Measurements from ENCODE around the gene KTN1.

The KTN1 gene

GRCh38 chr14:55578511-55578910 lies 1.5 kb upstream of the KTN1 start:
- Histone ChIP-seq H3K27me3 (replicated peaks; ENCODE audit: control insufficient read depth, insufficient read depth, low read length) (no peaks in the 10 kb centered on the region), H3K36me3 (ENCODE audit: control insufficient read depth, insufficient read depth, low read length) (no peaks in the 10 kb centered on the region), H3K4me3 (replicated peaks; ENCODE audit: low read depth, low read length) (no peak overlapping the region)
- TF ChIP-seq CTCF (IDR thresholded peaks at IDR 0.05; ENCODE audit: insufficient read depth, low read length, poor library complexity, severe bottlenecking): no peak
- no peak for DNase-seq (ENCODE audit: extremely low read depth, insufficient read length)

- no peaks in the 10 kb centered on the region for H3K27me3 ChIP-seq (replicated peaks; ENCODE audit: control insufficient read depth, insufficient read depth, low read length)
- H3K4me3 ChIP-seq (replicated peaks; ENCODE audit: low read depth, low read length): peak overlapping the region; percentile 93
- H3K36me3 ChIP-seq (ENCODE audit: control insufficient read depth, insufficient read depth, low read length): no peaks in the 10 kb centered on the region
- no peak for TF ChIP-seq CTCF (IDR thresholded peaks at IDR 0.05; ENCODE audit: insufficient read depth, low read length, poor library complexity, severe bottlenecking)
- peak; percentile 68 for DNase-seq (ENCODE audit: extremely low read depth, insufficient read length)
These were observed 699 bp downstream of the KTN1 start for GRCh38 chr14:55580470-55581341.

GRCh38 chr14:55581342-55581771 lies 1.4 kb downstream of the KTN1 start:
- DNase-seq (ENCODE audit: extremely low read depth, insufficient read length): no peak
- Histone ChIP-seq H3K36me3 (ENCODE audit: control insufficient read depth, insufficient read depth, low read length) (no peaks in the 10 kb centered on the region), H3K4me3 (replicated peaks; ENCODE audit: low read depth, low read length) (peak overlapping the region; percentile 93), H3K27me3 (replicated peaks; ENCODE audit: control insufficient read depth, insufficient read depth, low read length) (no peaks in the 10 kb centered on the region)
- TF ChIP-seq CTCF (IDR thresholded peaks at IDR 0.05; ENCODE audit: insufficient read depth, low read length, poor library complexity, severe bottlenecking): no peak

GRCh38 chr14:55582746-55583145 lies 2.7 kb downstream of the KTN1 start:
- H3K27me3 ChIP-seq (replicated peaks; ENCODE audit: control insufficient read depth, insufficient read depth, low read length): no peaks in the 10 kb centered on the region
- no peak overlapping the region; the same call in none of the 2 replicates for H3K4me3 ChIP-seq (replicated peaks; ENCODE audit: low read depth, low read length)
- H3K36me3 ChIP-seq (ENCODE audit: control insufficient read depth, insufficient read depth, low read length): no peaks in the 10 kb centered on the region
- no peak for TF ChIP-seq CTCF (IDR thresholded peaks at IDR 0.05; ENCODE audit: insufficient read depth, low read length, poor library complexity, severe bottlenecking)
- DNase-seq (ENCODE audit: extremely low read depth, insufficient read length): peak; percentile 45

GRCh38 chr14:55583942-55584468 lies 4.0 kb downstream of the KTN1 start:
- Histone ChIP-seq H3K36me3 (ENCODE audit: control insufficient read depth, insufficient read depth, low read length) (no peaks in the 10 kb centered on the region), H3K4me3 (replicated peaks; ENCODE audit: low read depth, low read length) (no peak overlapping the region), H3K27me3 (replicated peaks; ENCODE audit: control insufficient read depth, insufficient read depth, low read length) (no peaks in the 10 kb centered on the region)
- no peak for TF ChIP-seq CTCF (IDR thresholded peaks at IDR 0.05; ENCODE audit: insufficient read depth, low read length, poor library complexity, severe bottlenecking)
- no peak for DNase-seq (ENCODE audit: extremely low read depth, insufficient read length)
